Measurements from ENCODE around the gene RFTN1. TPM values are rescaled to one million over a fixed set of nuclear protein-coding genes. Genes with fewer than 3 reads are reported as not detected.

RFTN1 gene
- total RNA-seq, 1 donor from 2014 or later = 41.8 TPM

DNA sequence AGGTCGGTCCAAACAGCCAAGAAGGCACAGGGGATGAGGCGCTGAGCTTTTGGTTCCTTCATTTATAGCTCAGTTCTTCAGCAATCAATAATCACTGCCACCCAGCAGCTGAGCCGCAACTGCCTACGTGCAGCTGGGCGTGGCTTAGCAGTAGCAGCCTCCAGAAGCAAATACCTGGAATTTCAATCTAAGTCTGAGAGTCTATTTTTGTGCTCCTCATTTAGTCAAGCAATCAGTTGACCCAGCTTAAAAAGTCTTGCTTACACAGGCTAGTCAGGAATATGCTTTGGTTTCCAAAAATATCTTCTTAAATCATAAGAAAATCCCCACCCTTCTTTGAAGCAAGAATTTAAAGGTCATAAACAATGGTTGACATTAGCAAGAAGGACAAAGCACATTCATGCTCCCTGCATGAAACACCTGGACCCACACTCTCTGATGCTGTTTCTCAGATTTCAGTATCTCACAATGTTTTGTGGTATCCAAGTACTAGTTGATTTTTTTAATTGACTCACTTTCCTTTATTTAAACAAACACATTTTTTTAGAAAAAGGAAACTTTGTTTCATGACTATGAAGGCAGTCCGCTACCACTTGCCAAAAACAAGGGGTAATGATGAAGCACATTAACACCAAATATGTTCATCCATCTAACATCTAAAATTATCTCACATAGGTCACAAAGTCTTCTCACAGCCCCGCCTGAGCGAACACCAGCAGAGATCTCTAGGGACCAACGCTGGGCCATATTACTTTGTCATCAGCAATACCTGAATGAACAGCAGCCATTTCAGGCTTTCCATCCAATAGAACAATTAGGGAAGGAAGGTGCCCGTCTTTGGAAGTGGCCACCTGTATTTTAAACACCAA is 142.4 kb downstream of the RFTN1 start:
- H3K4me3 Mint-ChIP-seq (ENCODE audit: unreplicated experiment) = no peak overlapping the region
- DNase-seq (ENCODE audit: low spot score) = no peak
- H3K4me1 Mint-ChIP-seq (ENCODE audit: unreplicated experiment) = peaks cover 46% of the 10 kb centered on the region
- peaks cover 12% of the 10 kb centered on the region for H3K27me3 Mint-ChIP-seq (ENCODE audit: unreplicated experiment)
- H3K9me3 Mint-ChIP-seq (ENCODE audit: unreplicated experiment) = no peaks in the 10 kb centered on the region
- peak overlapping the region; percentile 77 for H3K27ac Mint-ChIP-seq (ENCODE audit: unreplicated experiment)
- H3K36me3 Mint-ChIP-seq (ENCODE audit: low read depth, unreplicated experiment) = peaks cover 43% of the 10 kb centered on the region
- TF ChIP-seq, protein P1, sequence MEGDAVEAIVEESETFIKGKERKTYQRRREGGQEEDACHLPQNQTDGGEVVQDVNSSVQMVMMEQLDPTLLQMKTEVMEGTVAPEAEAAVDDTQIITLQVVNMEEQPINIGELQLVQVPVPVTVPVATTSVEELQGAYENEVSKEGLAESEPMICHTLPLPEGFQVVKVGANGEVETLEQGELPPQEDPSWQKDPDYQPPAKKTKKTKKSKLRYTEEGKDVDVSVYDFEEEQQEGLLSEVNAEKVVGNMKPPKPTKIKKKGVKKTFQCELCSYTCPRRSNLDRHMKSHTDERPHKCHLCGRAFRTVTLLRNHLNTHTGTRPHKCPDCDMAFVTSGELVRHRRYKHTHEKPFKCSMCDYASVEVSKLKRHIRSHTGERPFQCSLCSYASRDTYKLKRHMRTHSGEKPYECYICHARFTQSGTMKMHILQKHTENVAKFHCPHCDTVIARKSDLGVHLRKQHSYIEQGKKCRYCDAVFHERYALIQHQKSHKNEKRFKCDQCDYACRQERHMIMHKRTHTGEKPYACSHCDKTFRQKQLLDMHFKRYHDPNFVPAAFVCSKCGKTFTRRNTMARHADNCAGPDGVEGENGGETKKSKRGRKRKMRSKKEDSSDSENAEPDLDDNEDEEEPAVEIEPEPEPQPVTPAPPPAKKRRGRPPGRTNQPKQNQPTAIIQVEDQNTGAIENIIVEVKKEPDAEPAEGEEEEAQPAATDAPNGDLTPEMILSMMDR (IDR thresholded peaks at IDR 0.05; ENCODE audit: unreplicated experiment) = no peak

DNA sequence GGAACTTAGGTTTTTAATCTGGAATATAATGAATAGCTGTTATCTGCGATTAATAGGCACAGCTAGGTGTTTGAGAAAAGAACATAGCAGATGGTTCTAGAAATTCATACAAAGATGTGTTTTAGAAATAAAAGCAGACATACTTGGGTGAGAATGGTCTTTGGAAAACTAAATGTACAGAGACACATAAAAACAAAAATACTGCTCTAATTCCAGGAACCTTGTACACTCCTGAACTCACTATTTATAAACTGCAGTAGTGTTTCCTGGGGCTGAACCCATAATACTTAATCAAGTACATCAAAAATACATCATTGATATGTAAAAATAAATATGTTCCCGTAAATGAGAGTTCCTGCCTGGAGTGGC is 143.0 kb downstream of the RFTN1 start:
- Mint-ChIP-seq H3K4me3 (ENCODE audit: unreplicated experiment) (no peak overlapping the region), H3K4me1 (ENCODE audit: unreplicated experiment) (peaks cover 40% of the 10 kb centered on the region), H3K27me3 (ENCODE audit: unreplicated experiment) (peaks cover 15% of the 10 kb centered on the region), H3K36me3 (ENCODE audit: low read depth, unreplicated experiment) (peaks cover 48% of the 10 kb centered on the region), H3K9me3 (ENCODE audit: unreplicated experiment) (no peaks in the 10 kb centered on the region), H3K27ac (ENCODE audit: unreplicated experiment) (no peak overlapping the region)
- TF ChIP-seq, protein P1 (IDR thresholded peaks at IDR 0.05; ENCODE audit: unreplicated experiment) = no peak
- no peak for DNase-seq (ENCODE audit: low spot score)

DNA sequence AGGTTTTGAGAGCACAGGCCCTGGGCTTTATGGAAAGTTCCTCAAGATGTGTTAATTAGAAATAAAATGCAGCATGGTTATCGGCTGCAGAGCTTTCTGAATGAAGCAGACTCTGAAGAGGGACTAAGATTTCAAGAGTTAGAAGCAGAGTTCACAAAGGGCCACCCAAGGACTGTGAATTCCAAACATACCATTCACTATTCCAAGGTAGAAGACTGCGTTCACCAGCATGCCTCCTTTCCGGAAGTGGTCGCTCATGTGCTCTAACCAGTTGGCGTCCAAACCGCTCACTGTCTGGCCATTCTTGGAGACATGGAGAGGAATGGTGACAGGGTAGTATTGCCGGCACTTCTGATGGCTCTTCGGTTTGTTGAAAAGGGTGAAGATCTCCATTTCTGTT is 143.6 kb downstream of the RFTN1 start:
- TF ChIP-seq, protein P1 (IDR thresholded peaks at IDR 0.05; ENCODE audit: unreplicated experiment) = no peak
- Mint-ChIP-seq H3K36me3 (ENCODE audit: low read depth, unreplicated experiment) (peaks cover 43% of the 10 kb centered on the region), H3K27ac (ENCODE audit: unreplicated experiment) (no peak overlapping the region), H3K27me3 (ENCODE audit: unreplicated experiment) (peaks cover 14% of the 10 kb centered on the region), H3K4me3 (ENCODE audit: unreplicated experiment) (no peak overlapping the region), H3K9me3 (ENCODE audit: unreplicated experiment) (no peaks in the 10 kb centered on the region), H3K4me1 (ENCODE audit: unreplicated experiment) (peaks cover 34% of the 10 kb centered on the region)
- no peak for DNase-seq (ENCODE audit: low spot score)

DNA sequence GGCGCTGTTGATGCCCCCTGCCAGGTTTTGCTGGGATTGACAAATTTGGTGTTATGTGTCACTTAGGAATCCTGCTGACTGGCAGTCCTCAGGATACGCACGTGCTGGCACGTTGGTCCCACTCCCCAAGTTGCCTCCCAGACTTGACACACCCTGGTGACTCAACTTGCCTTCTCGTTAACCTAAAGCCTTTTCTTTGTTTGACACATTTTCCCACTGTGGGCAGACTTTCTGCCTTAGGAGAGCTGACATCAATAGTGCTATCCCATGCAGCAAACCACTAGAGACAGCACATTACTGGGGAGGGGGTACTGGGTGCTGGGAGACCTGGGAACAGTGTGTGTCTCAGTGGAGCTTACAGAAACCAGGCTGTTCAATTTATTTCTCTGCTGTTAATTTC is 144.2 kb downstream of the RFTN1 start:
- Mint-ChIP-seq H3K4me3 (ENCODE audit: unreplicated experiment) (no peak overlapping the region), H3K36me3 (ENCODE audit: low read depth, unreplicated experiment) (peaks cover 43% of the 10 kb centered on the region), H3K4me1 (ENCODE audit: unreplicated experiment) (peaks cover 28% of the 10 kb centered on the region), H3K27me3 (ENCODE audit: unreplicated experiment) (peaks cover 12% of the 10 kb centered on the region), H3K9me3 (ENCODE audit: unreplicated experiment) (no peaks in the 10 kb centered on the region), H3K27ac (ENCODE audit: unreplicated experiment) (no peak overlapping the region)
- DNase-seq (ENCODE audit: low spot score) = no peak
- TF ChIP-seq, protein P1 (IDR thresholded peaks at IDR 0.05; ENCODE audit: unreplicated experiment) = no peak

DNA sequence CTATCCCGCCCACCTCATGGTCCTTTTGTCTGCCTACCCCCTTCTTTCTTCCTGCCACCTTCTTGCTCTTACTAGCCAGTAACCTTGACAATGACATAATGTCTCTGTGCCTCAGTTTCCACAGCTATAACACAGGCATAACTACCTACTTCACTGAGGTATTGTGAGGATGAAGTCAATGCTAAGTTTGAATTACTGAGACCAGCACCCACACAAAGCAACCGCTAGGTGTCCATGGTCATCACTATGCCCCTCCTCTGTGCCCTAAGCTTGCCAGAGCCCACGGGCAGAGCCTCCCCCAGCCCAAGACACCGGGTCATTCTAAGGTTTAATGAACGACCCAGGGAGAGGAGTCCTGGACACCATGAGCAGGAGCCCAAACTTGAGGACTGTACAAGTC is 146.9 kb downstream of the RFTN1 start:
- Mint-ChIP-seq H3K9me3 (ENCODE audit: unreplicated experiment) (no peaks in the 10 kb centered on the region), H3K4me3 (ENCODE audit: unreplicated experiment) (no peak overlapping the region), H3K27me3 (ENCODE audit: unreplicated experiment) (peaks cover 5% of the 10 kb centered on the region), H3K4me1 (ENCODE audit: unreplicated experiment) (peaks cover 4% of the 10 kb centered on the region), H3K27ac (ENCODE audit: unreplicated experiment) (no peak overlapping the region), H3K36me3 (ENCODE audit: low read depth, unreplicated experiment) (peaks cover 40% of the 10 kb centered on the region)
- TF ChIP-seq, protein P1 (IDR thresholded peaks at IDR 0.05; ENCODE audit: unreplicated experiment) = no peak
- no peak for DNase-seq (ENCODE audit: low spot score)
